Sigmoid colon (tissue), 4 donors: ENCODE results near the gene SLIT3.

Experiments used
- POLR2A ChIP-seq, 2 donors: fragments of 450-650 bp; IDR thresholded peaks; one replicate each; pipeline ENCODE4 v1.6.1; 2016; ENCODE audit warnings: antibody characterized with exemption in 2 of 2, mild to moderate bottlenecking in 2 of 2, moderate library complexity in 2 of 2
- POLR2AphosphoS5 ChIP-seq, 4 donors: sonication (generic); formaldehyde crosslinking; IDR thresholded peaks; one replicate each; pipeline ENCODE4 v1.6.1; 2017; ENCODE audit warnings: antibody characterized with exemption in 4 of 4
- TF ChIP-seq, protein P1 (sequence below), 4 experiments: fragments of 450-650 bp in 3 of 4; fragments of 200-600 bp in 1 of 4; IDR thresholded peaks; one replicate each; pipeline ENCODE4 v1.5.1; 2016 to 2019; ENCODE audit warnings: antibody characterized with exemption in 4 of 4, mild to moderate bottlenecking in 3 of 4, moderate library complexity in 2 of 4

DNA sequence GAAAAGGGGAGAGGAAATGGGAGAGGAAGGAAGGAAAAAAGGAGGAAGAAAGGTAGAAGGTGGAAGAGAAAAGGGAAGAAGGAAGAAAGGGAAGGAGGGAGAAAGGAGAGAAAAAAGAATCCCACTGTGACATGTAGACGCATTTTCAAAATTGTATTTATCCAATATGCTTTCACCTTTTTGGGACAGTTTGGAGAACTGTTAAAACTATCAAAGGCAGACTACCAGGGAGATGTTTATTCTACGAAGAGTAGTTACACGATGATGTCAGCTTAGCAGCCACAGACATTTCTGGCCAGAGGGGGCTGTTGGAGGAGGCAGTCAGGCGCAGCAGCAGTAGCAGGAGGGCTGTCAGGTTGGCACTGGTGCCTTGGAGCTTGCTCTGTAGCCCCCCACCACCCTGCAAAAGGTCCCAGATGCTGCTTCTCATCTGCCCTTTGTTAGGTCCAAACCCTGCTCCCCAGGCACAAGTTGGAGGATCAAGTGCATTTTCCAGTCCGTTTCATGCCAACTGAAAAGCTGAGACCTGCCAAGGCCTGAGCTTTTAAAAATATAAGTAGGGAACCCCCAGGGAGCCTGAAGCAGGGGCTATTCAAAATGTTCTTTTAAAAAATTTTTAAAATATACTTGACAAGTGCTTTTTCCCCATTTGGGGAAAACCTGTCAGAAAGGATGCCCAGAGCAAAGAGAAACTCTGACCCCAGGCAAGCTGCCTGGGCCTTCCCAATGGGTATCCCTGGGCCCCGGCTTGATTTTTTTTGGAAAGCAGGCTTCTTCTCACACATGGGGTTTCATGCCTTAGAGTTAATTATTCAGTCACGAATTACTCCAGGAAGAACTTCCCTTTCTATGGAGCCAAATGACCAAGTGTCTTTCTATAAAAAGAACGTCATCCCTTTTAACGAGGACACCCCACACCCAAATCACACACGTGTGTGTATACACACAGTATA lies 203.3 kb downstream of the SLIT3 start:
- TF ChIP-seq, protein P1, sequence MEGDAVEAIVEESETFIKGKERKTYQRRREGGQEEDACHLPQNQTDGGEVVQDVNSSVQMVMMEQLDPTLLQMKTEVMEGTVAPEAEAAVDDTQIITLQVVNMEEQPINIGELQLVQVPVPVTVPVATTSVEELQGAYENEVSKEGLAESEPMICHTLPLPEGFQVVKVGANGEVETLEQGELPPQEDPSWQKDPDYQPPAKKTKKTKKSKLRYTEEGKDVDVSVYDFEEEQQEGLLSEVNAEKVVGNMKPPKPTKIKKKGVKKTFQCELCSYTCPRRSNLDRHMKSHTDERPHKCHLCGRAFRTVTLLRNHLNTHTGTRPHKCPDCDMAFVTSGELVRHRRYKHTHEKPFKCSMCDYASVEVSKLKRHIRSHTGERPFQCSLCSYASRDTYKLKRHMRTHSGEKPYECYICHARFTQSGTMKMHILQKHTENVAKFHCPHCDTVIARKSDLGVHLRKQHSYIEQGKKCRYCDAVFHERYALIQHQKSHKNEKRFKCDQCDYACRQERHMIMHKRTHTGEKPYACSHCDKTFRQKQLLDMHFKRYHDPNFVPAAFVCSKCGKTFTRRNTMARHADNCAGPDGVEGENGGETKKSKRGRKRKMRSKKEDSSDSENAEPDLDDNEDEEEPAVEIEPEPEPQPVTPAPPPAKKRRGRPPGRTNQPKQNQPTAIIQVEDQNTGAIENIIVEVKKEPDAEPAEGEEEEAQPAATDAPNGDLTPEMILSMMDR (IDR thresholded peaks at IDR 0.05) = peak in 1 of 4 experiments; percentile 28
- no peak for TF ChIP-seq POLR2A (IDR thresholded peaks at IDR 0.05)
- TF ChIP-seq POLR2AphosphoS5 (IDR thresholded peaks at IDR 0.05) = no peak
